Measurements from ENCODE around the gene SNRPA1.

SNRPA1 gene

GRCh38 chr15:101296418-101297405, 1.7 kb upstream of the SNRPA1 start:
- in situ Hi-C loops (cut with MboI; ENCODE audit: low sequenced_read_pairs): no loop called here

- in situ Hi-C loops (cut with MboI; ENCODE audit: low sequenced_read_pairs): no loop called here
Measured at GRCh38 chr15:101295607-101296161, 636 bp upstream of the SNRPA1 start.

- in situ Hi-C loops (cut with MboI; ENCODE audit: low sequenced_read_pairs): no loop called here
Measured at GRCh38 chr15:101293122-101293521, 1.9 kb downstream of the SNRPA1 start.

GRCh38 chr15:101288905-101289513, 6.0 kb downstream of the SNRPA1 start:
- in situ Hi-C loops (cut with MboI; ENCODE audit: low sequenced_read_pairs): loop anchor here (5.0 kb wide), 1 partner anchor 363 kb away; the partner anchor contains the start of gene TM2D3

GRCh38 chr15:101287342-101287741, 7.7 kb downstream of the SNRPA1 start:
- in situ Hi-C loops (cut with MboI; ENCODE audit: low sequenced_read_pairs): loop anchor here (5.0 kb wide), 1 partner anchor 365 kb away; the partner anchor contains the start of gene TM2D3

- in situ Hi-C loops (cut with MboI; ENCODE audit: low sequenced_read_pairs): loop anchor here (5.0 kb wide), 1 partner anchor 366 kb away; the partner anchor contains the start of gene TM2D3
Measured at GRCh38 chr15:101286471-101287114, 8.5 kb downstream of the SNRPA1 start.

- in situ Hi-C loops (cut with MboI; ENCODE audit: low sequenced_read_pairs): no loop called here
Measured at GRCh38 chr15:101283931-101284330, 11.1 kb downstream of the SNRPA1 start.

- in situ Hi-C loops (cut with MboI; ENCODE audit: low sequenced_read_pairs): no loop called here
Measured at GRCh38 chr15:101280007-101280406, 15.0 kb downstream of the SNRPA1 start.

- in situ Hi-C loops (cut with MboI; ENCODE audit: low sequenced_read_pairs): no loop called here
Measured at GRCh38 chr15:101277943-101278564, 17.0 kb downstream of the SNRPA1 start.

- in situ Hi-C loops (cut with MboI; ENCODE audit: low sequenced_read_pairs): no loop called here
Measured at GRCh38 chr15:101277038-101277822, 17.8 kb downstream of the SNRPA1 start, which contains the start of gene SELENOS. TSS of gene SELENOS (minus strand) at chr15:101277485. CDS start at chr15:101277417, 68 bp downstream.

GRCh38 chr15:101276501-101277037, 18.5 kb downstream of the SNRPA1 start:
- in situ Hi-C loops (cut with MboI; ENCODE audit: low sequenced_read_pairs): no loop called here

GRCh38 chr15:101275018-101275417, 20.0 kb downstream of the SNRPA1 start:
- in situ Hi-C loops (cut with MboI; ENCODE audit: low sequenced_read_pairs): no loop called here

GRCh38 chr15:101273534-101273933, 21.5 kb downstream of the SNRPA1 start:
- in situ Hi-C loops (cut with MboI; ENCODE audit: low sequenced_read_pairs): loop anchor here (25.0 kb wide), 2 partner anchors 186 to 661 kb away; partner anchors contain the start of genes ASB7 and LINS1

GRCh38 chr15:101272584-101272983, 22.5 kb downstream of the SNRPA1 start:
- in situ Hi-C loops (cut with MboI; ENCODE audit: low sequenced_read_pairs): loop anchor here (25.0 kb wide), 2 partner anchors 185 to 660 kb away; partner anchors contain the start of genes ASB7 and LINS1

- in situ Hi-C loops (cut with MboI; ENCODE audit: low sequenced_read_pairs): loop anchor here (10.0 to 25.0 kb wide), 3 partner anchors 182 to 657 kb away; partner anchors contain the start of genes ASB7, LINS1 and LRRK1
Measured at GRCh38 chr15:101269479-101270223, 25.4 kb downstream of the SNRPA1 start.

- in situ Hi-C loops (cut with MboI; ENCODE audit: low sequenced_read_pairs): loop anchor here (10.0 to 25.0 kb wide), 3 partner anchors 180 to 655 kb away; partner anchors contain the start of genes ASB7, LINS1 and LRRK1
Measured at GRCh38 chr15:101267320-101268104, 27.5 kb downstream of the SNRPA1 start.

- in situ Hi-C loops (cut with MboI; ENCODE audit: low sequenced_read_pairs): loop anchor here (10.0 to 25.0 kb wide), 3 partner anchors 179 to 654 kb away; partner anchors contain the start of genes ASB7, LINS1 and LRRK1
Measured at GRCh38 chr15:101266787-101267186, 28.3 kb downstream of the SNRPA1 start.
